Measurements from ENCODE around the gene PPP1R9B. TPM values are rescaled to one million over a fixed set of nuclear protein-coding genes. Genes with fewer than 3 reads are reported as not detected.

PPP1R9B gene
- total RNA-seq, 1 experiment from 2014 or later, result 23.0 TPM

- no peak overlapping the region for H2AK5ac ChIP-seq (ENCODE audit: insufficient read length, low read length)
- Mint-ChIP-seq H3K9me3 (no peaks in the 10 kb centered on the region), H3K36me3 (ENCODE audit: insufficient read depth in 1 of 3, low read depth in 3 of 3) (peaks cover 5 to 59% (median 55%) of the 10 kb centered on the region in 3 experiments; a peak in 6 of 7 replicates), H3K27ac (no peak overlapping the region; a peak in 2 of 7 replicates), H3K4me3 (no peak overlapping the region), H3K27me3 (ENCODE audit: low read depth) (no peaks in the 10 kb centered on the region), H3K4me1 (peaks cover 24 to 32% of the 10 kb centered on the region in 2 experiments)
- no peak overlapping the region for H2BK12ac ChIP-seq (ENCODE audit: insufficient read length, low read depth, low read length)
- WGBS (ENCODE audit: extremely low coverage, insufficient read length, low lambda C conversion rate), result no CpG with 5 or more reads among the region's 24 CpGs
- H4K5ac ChIP-seq (ENCODE audit: insufficient read length, low read depth, low read length), result no peak overlapping the region
- no peaks in the 10 kb centered on the region for H3K23me2 ChIP-seq (ENCODE audit: insufficient read length, low read depth, low read length, poor library complexity, severe bottlenecking)
- H3T11ph ChIP-seq (ENCODE audit: low read length), result no peak overlapping the region
- no peak overlapping the region for H3K23ac ChIP-seq (ENCODE audit: insufficient read length, low read depth, low read length)
- no peak for DNase-seq
- no peak overlapping the region for H2BK15ac ChIP-seq (ENCODE audit: low read depth, low read length)
- no peak overlapping the region for H3K9ac ChIP-seq (ENCODE audit: extremely low read depth, insufficient read length, low read length)
- no peak overlapping the region for H3K4ac ChIP-seq (ENCODE audit: low read depth, low read length)
- no peak overlapping the region for H4K8ac ChIP-seq (replicated peaks; ENCODE audit: insufficient read length, low read depth, low read length)
- H4K20me1 ChIP-seq (ENCODE audit: control insufficient read depth, insufficient read depth, insufficient read length), result no peaks in the 10 kb centered on the region
- no peaks in the 10 kb centered on the region for H3K79me2 ChIP-seq (ENCODE audit: insufficient read depth, low read length)
- H2BK5ac ChIP-seq (ENCODE audit: insufficient read length, low read length), result no peak overlapping the region
- H3K79me1 ChIP-seq (ENCODE audit: insufficient read depth, low read depth, low read length, poor library complexity, severe bottlenecking), result no peaks in the 10 kb centered on the region
- no peak overlapping the region for H4K91ac ChIP-seq (ENCODE audit: insufficient read length, low read depth, low read length)
- H3K9me3 ChIP-seq (ENCODE audit: control insufficient read depth, low read depth, low read length), result no peaks in the 10 kb centered on the region
- H3K4me1 ChIP-seq (ENCODE audit: insufficient read depth, low read length), result no peaks in the 10 kb centered on the region; the same call in 1 of the 2 replicates
- no peak for TF ChIP-seq CTCF (conservative IDR thresholded peaks at IDR 0.05)
- no peak overlapping the region for H3K56ac ChIP-seq (ENCODE audit: insufficient read length, low read depth, low read length)
- no peaks in the 10 kb centered on the region for H3K27me3 ChIP-seq (ENCODE audit: insufficient read depth, low read length)
- H3K27ac ChIP-seq (ENCODE audit: insufficient read length, low read depth, low read length), result no peak overlapping the region
- H3K14ac ChIP-seq (ENCODE audit: insufficient read depth, low read length), result no peak overlapping the region
- H2BK120ac ChIP-seq (ENCODE audit: low read depth, low read length, poor library complexity, severe bottlenecking), result no peak overlapping the region
- no peak overlapping the region for H2AFZ ChIP-seq (ENCODE audit: low read length)
- no peak overlapping the region for H3K4me2 ChIP-seq (ENCODE audit: insufficient read depth, insufficient read length, low read length)
- H2BK20ac ChIP-seq (ENCODE audit: low read depth, low read length, poor library complexity, severe bottlenecking), result no peak overlapping the region
- H3K18ac ChIP-seq (ENCODE audit: insufficient read length, low read depth, low read length), result no peak overlapping the region
Measured at GRCh38 chr17:50186661-50187393, 36.4 kb upstream of the PPP1R9B start.
